HUES6 (cell line): ENCODE results near the gene INSIG2.

ENCODE experiments used
- H3K27ac ChIP-seq: 2 replicates; pipeline ENCODE4 v1.7.0; 2013; ENCODE audit warnings: low read depth, mild to moderate bottlenecking, low read length, inconsistent platforms
- H3K27me3 ChIP-seq: 2 replicates; pipeline ENCODE4 v1.6.1; 2013; ENCODE audit warnings: low read length; ENCODE audit not compliant: control insufficient read depth, insufficient read depth
- H3K36me3 ChIP-seq: 2 replicates; pipeline ENCODE4 v1.6.1; 2013; ENCODE audit warnings: low read length; ENCODE audit not compliant: control insufficient read depth, insufficient read depth
- H3K4me1 ChIP-seq: 2 replicates; pipeline ENCODE4 v1.6.1; 2013; ENCODE audit warnings: low read length; ENCODE audit not compliant: control insufficient read depth, insufficient read depth
- H3K4me3 ChIP-seq: 2 replicates; pipeline ENCODE4 v1.5.1; 2013; ENCODE audit warnings: low read depth, low read length
- H3K9ac ChIP-seq: one replicate; pipeline ENCODE4 v1.6.1; 2013; ENCODE audit warnings: mild to moderate bottlenecking, low read length
- H3K9me3 ChIP-seq: 2 replicates; pipeline ENCODE4 v1.6.1; 2013; ENCODE audit warnings: low read depth, low read length; ENCODE audit not compliant: control insufficient read depth, insufficient read depth

Gene INSIG2

DNA sequence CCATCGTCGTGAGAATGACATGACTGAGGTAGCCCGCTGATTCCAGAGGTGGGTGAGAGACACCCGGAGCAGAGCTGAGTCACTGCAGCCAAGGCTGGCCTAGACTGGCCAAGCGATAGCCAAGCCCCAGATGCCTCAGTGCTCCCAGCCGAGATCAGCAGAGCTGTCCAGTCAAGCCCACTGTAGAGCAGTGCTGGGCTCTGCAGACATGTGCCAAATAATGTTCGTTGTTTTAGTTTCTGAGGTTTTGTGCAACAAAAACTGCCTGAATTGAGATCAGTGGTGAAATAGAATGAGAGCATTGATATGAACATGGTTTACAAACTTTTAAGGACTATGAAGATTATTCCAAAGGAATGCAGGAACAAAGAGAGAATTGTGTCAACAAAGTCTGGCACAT is 42.1 kb downstream of the INSIG2 start:
- no peak overlapping the region for H3K27ac ChIP-seq
- no peak overlapping the region for H3K9ac ChIP-seq
- H3K4me1 ChIP-seq: no peaks in the 10 kb centered on the region
- H3K27me3 ChIP-seq: no peaks in the 10 kb centered on the region
- no peak overlapping the region for H3K4me3 ChIP-seq
- no peaks in the 10 kb centered on the region for H3K9me3 ChIP-seq
- H3K36me3 ChIP-seq: no peaks in the 10 kb centered on the region

DNA sequence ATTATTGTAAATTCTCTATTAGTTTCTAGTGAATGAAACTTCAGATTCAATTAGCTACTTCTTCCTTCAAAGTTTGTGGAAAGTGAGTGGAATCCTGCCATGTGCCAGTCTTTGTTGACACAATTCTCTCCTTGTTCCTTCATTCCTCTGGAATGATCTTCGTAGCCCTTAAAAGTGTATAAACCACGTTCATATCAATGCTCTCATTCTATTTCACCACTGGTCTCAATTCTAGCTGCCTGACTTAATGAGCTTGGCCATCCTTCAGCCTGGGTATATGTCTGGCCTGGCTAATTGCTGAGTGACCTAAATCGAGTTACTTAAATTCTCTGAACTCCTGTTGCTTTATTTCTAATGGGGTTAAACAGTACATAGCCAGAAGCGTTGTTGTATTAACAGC is 43.5 kb downstream of the INSIG2 start:
- H3K4me1 ChIP-seq: no peaks in the 10 kb centered on the region
- H3K9ac ChIP-seq: no peak overlapping the region
- H3K4me3 ChIP-seq: no peak overlapping the region
- H3K27ac ChIP-seq: no peak overlapping the region
- H3K9me3 ChIP-seq: no peaks in the 10 kb centered on the region
- no peaks in the 10 kb centered on the region for H3K36me3 ChIP-seq
- H3K27me3 ChIP-seq: no peaks in the 10 kb centered on the region

GRCh38 chr2:118133916-118134315 is 45.6 kb downstream of the INSIG2 start:
- Histone ChIP-seq H3K9ac (no peak overlapping the region), H3K4me1 (no peaks in the 10 kb centered on the region), H3K36me3 (no peaks in the 10 kb centered on the region), H3K9me3 (no peaks in the 10 kb centered on the region), H3K4me3 (no peak overlapping the region), H3K27ac (no peak overlapping the region), H3K27me3 (no peaks in the 10 kb centered on the region)

GRCh38 chr2:118134650-118135049 is 46.4 kb downstream of the INSIG2 start:
- Histone ChIP-seq H3K36me3 (no peaks in the 10 kb centered on the region), H3K4me3 (no peak overlapping the region), H3K9ac (no peak overlapping the region), H3K9me3 (no peaks in the 10 kb centered on the region), H3K27me3 (no peaks in the 10 kb centered on the region), H3K27ac (no peak overlapping the region), H3K4me1 (no peaks in the 10 kb centered on the region)

DNA sequence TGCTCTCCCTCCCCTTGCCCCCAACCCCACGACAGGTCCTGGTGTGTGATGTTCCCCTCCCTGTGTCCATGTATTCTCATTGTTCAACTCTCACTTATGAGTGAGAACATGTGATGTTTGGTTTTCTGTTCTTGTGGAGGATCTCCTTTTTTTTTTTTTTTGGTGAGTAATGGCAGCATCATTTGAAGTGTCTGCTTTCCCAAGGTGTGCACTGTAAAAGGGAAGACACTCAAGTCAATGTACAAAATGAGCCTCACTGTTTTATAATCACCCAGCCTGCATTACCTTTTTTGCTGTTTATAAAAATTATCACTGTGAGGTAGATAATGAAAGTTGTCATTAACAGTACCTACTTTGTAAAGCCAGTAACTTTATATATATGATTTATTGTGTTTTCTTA is 56.9 kb downstream of the INSIG2 start:
- H3K36me3 ChIP-seq: no peaks in the 10 kb centered on the region
- no peak overlapping the region for H3K9ac ChIP-seq
- H3K27me3 ChIP-seq: no peaks in the 10 kb centered on the region
- 0 out of 2 replicates have a peak, but pooled peaks cover 3% of the 10 kb centered on the region for H3K9me3 ChIP-seq
- no peaks in the 10 kb centered on the region for H3K4me1 ChIP-seq
- no peak overlapping the region for H3K27ac ChIP-seq
- no peak overlapping the region for H3K4me3 ChIP-seq

DNA sequence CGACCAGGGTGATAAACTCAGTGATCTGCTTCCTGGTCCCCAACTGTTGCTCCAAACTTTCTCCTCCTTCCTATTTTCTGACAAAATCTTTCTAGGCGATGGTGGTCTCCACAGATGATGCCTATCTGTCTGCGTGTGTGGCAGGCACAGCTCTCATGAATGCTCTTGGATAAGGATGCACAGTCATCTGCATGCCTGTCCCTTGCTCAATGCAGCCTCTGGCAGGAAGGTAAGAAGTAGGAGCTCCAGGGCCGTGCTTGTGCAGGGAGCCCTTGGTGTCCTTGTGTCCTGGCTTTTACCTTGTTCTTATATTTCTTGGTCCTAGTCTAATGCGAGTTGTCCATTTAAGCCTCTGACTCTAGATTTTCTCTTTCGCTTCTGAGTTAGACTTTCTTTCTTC is 57.5 kb downstream of the INSIG2 start:
- Histone ChIP-seq H3K27me3 (no peaks in the 10 kb centered on the region), H3K9ac (no peak overlapping the region), H3K36me3 (no peaks in the 10 kb centered on the region), H3K4me3 (no peak overlapping the region), H3K9me3 (0 out of 2 replicates have a peak, but pooled peaks cover 3% of the 10 kb centered on the region), H3K4me1 (no peaks in the 10 kb centered on the region), H3K27ac (no peak overlapping the region)

DNA sequence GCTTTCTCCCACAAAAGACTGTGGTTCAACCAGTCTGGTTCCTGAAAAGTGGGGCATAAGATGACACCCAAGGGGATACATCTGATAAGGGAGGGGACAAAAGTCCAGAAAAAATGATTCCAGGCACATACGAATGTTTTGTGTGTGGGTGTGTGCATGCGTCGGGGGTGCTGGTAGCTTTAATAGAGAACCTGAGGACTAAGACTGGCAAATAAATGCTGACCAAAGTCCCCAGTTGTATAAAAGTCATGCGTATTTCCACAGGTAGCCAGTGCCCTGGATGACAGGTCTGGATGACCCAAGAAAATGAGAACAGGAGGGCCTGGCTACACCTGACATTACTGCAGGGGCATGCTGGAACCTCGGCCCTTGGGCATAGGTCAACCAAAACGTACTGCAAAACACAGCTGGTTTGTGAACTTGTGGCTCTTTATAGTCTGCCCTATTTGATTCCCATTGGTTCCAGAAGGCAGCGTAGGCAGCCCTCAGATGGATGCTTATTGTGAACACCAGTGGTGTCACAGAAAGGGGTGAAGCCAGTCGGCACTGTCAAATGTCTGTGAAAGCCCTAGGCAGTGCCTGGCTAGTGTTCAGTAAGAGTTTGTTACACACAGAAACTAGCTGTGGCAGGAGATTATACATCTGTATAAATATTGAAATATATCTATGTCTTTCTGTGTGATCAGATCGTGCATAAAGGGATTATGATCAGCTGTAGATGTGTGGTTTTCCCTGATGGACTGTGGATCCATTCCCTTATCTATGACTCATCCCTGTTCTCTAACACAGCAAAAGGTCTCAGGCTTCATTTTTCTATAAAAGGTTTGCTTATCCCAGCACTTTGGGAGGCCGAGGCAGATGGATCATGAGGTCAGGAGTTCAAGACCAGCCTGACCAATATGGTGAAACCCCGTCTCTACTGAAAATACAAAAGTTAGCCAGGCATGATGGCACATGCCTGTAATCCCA is 58.3 kb downstream of the INSIG2 start:
- H3K4me3 ChIP-seq: no peak overlapping the region
- 0 out of 2 replicates have a peak, but pooled peaks cover 3% of the 10 kb centered on the region for H3K9me3 ChIP-seq
- H3K9ac ChIP-seq: no peak overlapping the region

GRCh38 chr2:118148133-118148532 is 59.9 kb downstream of the INSIG2 start:
- Histone ChIP-seq H3K36me3 (no peaks in the 10 kb centered on the region), H3K27me3 (no peaks in the 10 kb centered on the region), H3K4me3 (no peak overlapping the region), H3K9me3 (0 out of 2 replicates have a peak, but pooled peaks cover 3% of the 10 kb centered on the region), H3K4me1 (no peaks in the 10 kb centered on the region), H3K9ac (no peak overlapping the region), H3K27ac (no peak overlapping the region)

More for the DNA sequence above, 58.3 kb downstream of the INSIG2 start:
- Histone ChIP-seq H3K27ac (no peak overlapping the region), H3K27me3 (no peaks in the 10 kb centered on the region), H3K36me3 (no peaks in the 10 kb centered on the region), H3K4me1 (no peaks in the 10 kb centered on the region)

GRCh38 chr2:118148809-118149208 is 60.5 kb downstream of the INSIG2 start:
- Histone ChIP-seq H3K27me3 (no peaks in the 10 kb centered on the region), H3K4me3 (no peak overlapping the region), H3K9ac (no peak overlapping the region), H3K9me3 (no peaks in the 10 kb centered on the region), H3K27ac (no peak overlapping the region), H3K4me1 (no peaks in the 10 kb centered on the region), H3K36me3 (no peaks in the 10 kb centered on the region)

DNA sequence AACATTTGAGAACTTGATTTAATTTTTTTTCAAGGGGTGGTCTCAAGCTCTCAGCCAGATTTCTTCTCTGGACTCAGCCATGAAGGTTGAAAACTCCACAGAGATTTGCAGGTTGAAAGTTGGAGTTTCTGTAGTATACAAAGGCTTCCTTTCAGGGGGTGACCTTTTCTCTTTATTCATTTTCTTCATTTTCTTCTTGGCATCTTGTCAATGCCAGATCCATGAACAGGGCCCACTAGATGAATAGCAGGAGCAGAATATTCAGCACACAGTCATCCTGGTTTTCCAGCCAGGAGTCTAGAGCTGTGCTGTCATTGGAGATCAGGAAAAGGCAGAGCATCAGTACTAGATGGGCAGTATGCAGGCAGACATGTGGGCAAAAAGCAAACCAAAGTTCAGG is 62.0 kb downstream of the INSIG2 start:
- no peaks in the 10 kb centered on the region for H3K4me1 ChIP-seq
- no peak overlapping the region for H3K4me3 ChIP-seq
- H3K27me3 ChIP-seq: no peaks in the 10 kb centered on the region
- H3K27ac ChIP-seq: no peak overlapping the region
- no peaks in the 10 kb centered on the region for H3K36me3 ChIP-seq
- no peaks in the 10 kb centered on the region for H3K9me3 ChIP-seq
- no peak overlapping the region for H3K9ac ChIP-seq

GRCh38 chr2:118151831-118152230 is 63.6 kb downstream of the INSIG2 start:
- Histone ChIP-seq H3K27me3 (no peaks in the 10 kb centered on the region), H3K27ac (no peak overlapping the region), H3K9me3 (no peaks in the 10 kb centered on the region), H3K4me1 (no peaks in the 10 kb centered on the region), H3K4me3 (no peak overlapping the region), H3K36me3 (no peaks in the 10 kb centered on the region), H3K9ac (no peak overlapping the region)
